ENCODE measurements around the gene KATNIP.
"Not testable (repeated sequence)": the region's sequence is repeated elsewhere in the genome, so short reads cannot be mapped to it uniquely, and the experiment has no call there.

The KATNIP gene

GRCh38 chr16:27538528-27538927 lies 11.4 kb upstream of the KATNIP start:
- DNase-seq = no peak

- no peak for DNase-seq
Measured at GRCh38 chr16:27539120-27539519, 10.8 kb upstream of the KATNIP start.

- no peak for DNase-seq
Measured at GRCh38 chr16:27539636-27540035, 10.3 kb upstream of the KATNIP start.

- DNase-seq = no peak
Measured at GRCh38 chr16:27543801-27544200, 6.1 kb upstream of the KATNIP start.

- DNase-seq = no peak
Measured at GRCh38 chr16:27544671-27545070, 5.3 kb upstream of the KATNIP start.

GRCh38 chr16:27547134-27547533 lies 2.8 kb upstream of the KATNIP start:
- no peak for DNase-seq

- DNase-seq = no peak
Measured at GRCh38 chr16:27547851-27548250, 2.1 kb upstream of the KATNIP start.

GRCh38 chr16:27549464-27549745 lies 539 bp upstream of the KATNIP start:
- DNase-seq = no peak

- no peak for DNase-seq
Measured at GRCh38 chr16:27550582-27550920, 607 bp downstream of the KATNIP start.

GRCh38 chr16:27551036-27551435 lies 1.1 kb downstream of the KATNIP start:
- no peak for DNase-seq

GRCh38 chr16:27556471-27556870 lies 6.5 kb downstream of the KATNIP start:
- DNase-seq = no peak

- DNase-seq = no peak
Measured at GRCh38 chr16:27558434-27558833, 8.5 kb downstream of the KATNIP start.

GRCh38 chr16:27558932-27559331 lies 9.0 kb downstream of the KATNIP start:
- DNase-seq = no peak

- DNase-seq = no peak
Measured at GRCh38 chr16:27561216-27561615, 11.3 kb downstream of the KATNIP start.

GRCh38 chr16:27564224-27564623 lies 14.3 kb downstream of the KATNIP start:
- DNase-seq = no peak

- no peak for DNase-seq
Measured at GRCh38 chr16:27566417-27566816, 16.5 kb downstream of the KATNIP start.

GRCh38 chr16:27568077-27568476 lies 18.1 kb downstream of the KATNIP start:
- DNase-seq = no peak

- not testable (repeated sequence) for DNase-seq
Measured at GRCh38 chr16:27570986-27571385, 21.0 kb downstream of the KATNIP start.

- DNase-seq = no peak
Measured at GRCh38 chr16:27571433-27572326, 21.7 kb downstream of the KATNIP start.

GRCh38 chr16:27572711-27573110 lies 22.8 kb downstream of the KATNIP start:
- DNase-seq = no peak

- DNase-seq = no peak
Measured at GRCh38 chr16:27576729-27577128, 26.8 kb downstream of the KATNIP start.

- DNase-seq = no peak
Measured at GRCh38 chr16:27579087-27579980, 29.4 kb downstream of the KATNIP start.

GRCh38 chr16:27582883-27583282 lies 32.9 kb downstream of the KATNIP start:
- DNase-seq = no peak

GRCh38 chr16:27583634-27584033 lies 33.7 kb downstream of the KATNIP start:
- DNase-seq = no peak

Measured in stimulated activated CD4-positive, alpha-beta T cell treated with anti-CD3 and anti-CD28 coated beads, Interleukin-12 subunit alpha, Interleukin-12 subunit beta, amount 100 ng/mL, for 4 hours (primary cell).